ENCODE data around the gene ZC3H12D.
A peak's percentile ranks its signal among the peaks of the same experiment; 100 is the strongest.

Gene ZC3H12D

DNA sequence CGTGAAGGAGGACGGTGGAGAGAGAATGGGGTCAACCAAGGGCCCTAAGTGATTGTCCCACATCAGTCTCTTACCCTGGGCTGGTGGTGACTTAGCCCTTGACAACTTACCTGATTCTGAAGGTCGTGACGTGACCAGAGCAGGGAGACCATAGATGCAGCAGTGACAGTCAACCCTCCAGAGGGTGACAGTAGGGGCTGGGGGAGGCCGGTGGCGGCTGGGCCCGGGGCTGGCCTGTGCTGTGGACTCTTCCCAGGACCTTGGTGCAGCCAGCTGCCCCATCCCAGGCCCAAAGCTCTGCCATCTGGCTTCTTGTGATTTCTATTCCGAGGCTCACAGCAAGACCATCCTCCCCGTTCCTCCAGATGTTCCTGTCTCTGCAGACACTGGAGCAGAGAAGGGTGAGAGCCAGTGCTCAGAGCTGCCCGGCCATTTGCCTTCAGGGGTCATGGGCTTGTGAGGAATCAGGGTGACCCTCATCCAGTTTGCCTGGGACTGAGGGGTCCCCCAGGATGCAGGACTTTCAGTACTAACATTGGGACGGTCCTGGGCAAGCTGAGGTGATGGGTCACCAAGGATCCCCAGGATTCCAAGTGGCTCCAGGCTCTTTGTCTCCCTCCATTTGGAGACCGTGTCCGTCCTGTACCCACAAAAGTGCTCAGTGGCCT is 48.8 kb downstream of the ZC3H12D start:
- DNase-seq (ENCODE audit: low spot score) = no peak
- TF ChIP-seq, protein P1, sequence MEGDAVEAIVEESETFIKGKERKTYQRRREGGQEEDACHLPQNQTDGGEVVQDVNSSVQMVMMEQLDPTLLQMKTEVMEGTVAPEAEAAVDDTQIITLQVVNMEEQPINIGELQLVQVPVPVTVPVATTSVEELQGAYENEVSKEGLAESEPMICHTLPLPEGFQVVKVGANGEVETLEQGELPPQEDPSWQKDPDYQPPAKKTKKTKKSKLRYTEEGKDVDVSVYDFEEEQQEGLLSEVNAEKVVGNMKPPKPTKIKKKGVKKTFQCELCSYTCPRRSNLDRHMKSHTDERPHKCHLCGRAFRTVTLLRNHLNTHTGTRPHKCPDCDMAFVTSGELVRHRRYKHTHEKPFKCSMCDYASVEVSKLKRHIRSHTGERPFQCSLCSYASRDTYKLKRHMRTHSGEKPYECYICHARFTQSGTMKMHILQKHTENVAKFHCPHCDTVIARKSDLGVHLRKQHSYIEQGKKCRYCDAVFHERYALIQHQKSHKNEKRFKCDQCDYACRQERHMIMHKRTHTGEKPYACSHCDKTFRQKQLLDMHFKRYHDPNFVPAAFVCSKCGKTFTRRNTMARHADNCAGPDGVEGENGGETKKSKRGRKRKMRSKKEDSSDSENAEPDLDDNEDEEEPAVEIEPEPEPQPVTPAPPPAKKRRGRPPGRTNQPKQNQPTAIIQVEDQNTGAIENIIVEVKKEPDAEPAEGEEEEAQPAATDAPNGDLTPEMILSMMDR (IDR thresholded peaks at IDR 0.05; ENCODE audit: extremely low read depth, missing control alignments) = no peak

DNA sequence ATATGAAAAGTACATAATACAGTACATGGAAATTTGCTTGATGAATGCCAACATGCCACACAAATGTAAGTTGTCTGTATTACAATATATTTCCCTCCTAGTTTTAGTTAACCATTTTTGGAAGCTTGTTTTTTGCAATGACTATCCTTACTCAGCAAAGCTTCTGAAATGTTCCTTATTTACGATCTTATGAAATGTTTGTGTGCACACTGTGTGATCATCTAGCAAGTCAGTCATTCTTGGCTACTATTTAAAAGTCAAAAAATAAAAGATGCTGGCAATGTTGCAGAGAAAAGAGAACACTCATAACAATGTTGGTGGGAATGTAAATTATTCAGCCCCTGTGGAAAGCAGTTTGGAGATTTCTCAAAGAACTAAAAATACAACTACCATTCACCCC is 50.9 kb downstream of the ZC3H12D start:
- DNase-seq (ENCODE audit: low spot score) = no peak
- TF ChIP-seq, protein P1 (IDR thresholded peaks at IDR 0.05; ENCODE audit: extremely low read depth, missing control alignments) = no peak

DNA sequence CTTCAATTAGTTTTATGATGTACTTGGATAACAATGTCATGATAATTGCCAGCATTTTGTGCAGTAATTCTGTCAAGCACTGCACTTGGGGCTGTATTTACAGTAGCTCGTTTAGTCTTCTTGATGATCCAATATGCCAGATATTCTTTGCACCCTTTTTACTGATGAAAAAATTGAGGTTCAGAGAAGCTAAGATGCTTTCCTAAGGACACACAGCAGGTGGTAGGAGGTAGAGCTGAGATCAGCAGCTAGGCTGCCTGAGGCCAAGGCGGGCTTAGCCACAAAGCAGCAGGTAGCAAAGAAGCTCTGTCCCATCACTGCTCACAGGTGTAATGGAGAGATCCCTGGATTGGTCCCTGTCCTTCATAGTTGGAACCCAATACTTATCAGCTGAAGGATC is 51.4 kb downstream of the ZC3H12D start:
- no peak for DNase-seq (ENCODE audit: low spot score)

DNA sequence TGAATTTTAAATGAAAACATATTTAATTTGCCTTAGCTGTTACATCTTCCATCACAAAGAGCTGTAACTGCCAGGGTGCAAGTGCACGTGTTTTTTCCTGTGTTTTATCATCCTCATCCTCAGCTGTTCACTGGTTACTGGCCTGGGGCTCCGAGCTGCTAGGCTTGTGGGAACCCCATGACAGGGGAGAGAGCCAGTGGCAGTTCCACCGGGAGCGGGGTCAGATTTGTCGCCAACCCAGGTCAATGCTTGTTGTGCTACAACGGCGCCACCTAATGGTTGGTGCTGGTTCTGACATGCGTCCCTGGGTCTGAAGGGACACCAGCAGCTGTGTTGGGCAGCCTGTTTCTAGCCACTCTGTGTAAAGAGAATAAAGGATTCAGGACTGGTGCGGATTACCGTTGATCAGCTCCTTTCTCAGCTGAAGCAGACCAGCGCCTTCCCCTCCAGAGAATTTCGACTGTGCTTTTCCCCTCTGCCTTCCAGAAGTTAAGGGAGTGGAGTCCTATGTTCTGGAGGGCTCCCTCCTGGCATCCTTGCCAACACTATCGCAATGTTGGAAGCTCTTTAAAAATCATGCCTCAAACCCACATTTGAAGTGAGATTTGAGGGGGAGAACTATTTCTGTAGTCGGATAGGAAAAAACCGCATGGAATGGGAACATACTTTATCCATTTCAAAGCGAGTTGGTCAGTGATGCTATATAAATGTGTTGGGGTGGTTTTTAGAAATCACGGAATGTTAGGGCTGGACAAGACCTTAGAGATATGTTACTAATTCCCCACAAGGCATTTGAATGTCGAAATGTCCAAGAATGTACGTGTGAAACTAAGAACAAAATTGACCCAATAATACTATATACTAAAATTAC is 52.7 kb downstream of the ZC3H12D start:
- DNase-seq (ENCODE audit: low spot score) = peak; percentile 87
- TF ChIP-seq, protein P1 (IDR thresholded peaks at IDR 0.05; ENCODE audit: extremely low read depth, missing control alignments) = peak; percentile 78

More for the DNA sequence above, 51.4 kb downstream of the ZC3H12D start:
- TF ChIP-seq, protein P1 (IDR thresholded peaks at IDR 0.05; ENCODE audit: extremely low read depth, missing control alignments) = no peak

DNA sequence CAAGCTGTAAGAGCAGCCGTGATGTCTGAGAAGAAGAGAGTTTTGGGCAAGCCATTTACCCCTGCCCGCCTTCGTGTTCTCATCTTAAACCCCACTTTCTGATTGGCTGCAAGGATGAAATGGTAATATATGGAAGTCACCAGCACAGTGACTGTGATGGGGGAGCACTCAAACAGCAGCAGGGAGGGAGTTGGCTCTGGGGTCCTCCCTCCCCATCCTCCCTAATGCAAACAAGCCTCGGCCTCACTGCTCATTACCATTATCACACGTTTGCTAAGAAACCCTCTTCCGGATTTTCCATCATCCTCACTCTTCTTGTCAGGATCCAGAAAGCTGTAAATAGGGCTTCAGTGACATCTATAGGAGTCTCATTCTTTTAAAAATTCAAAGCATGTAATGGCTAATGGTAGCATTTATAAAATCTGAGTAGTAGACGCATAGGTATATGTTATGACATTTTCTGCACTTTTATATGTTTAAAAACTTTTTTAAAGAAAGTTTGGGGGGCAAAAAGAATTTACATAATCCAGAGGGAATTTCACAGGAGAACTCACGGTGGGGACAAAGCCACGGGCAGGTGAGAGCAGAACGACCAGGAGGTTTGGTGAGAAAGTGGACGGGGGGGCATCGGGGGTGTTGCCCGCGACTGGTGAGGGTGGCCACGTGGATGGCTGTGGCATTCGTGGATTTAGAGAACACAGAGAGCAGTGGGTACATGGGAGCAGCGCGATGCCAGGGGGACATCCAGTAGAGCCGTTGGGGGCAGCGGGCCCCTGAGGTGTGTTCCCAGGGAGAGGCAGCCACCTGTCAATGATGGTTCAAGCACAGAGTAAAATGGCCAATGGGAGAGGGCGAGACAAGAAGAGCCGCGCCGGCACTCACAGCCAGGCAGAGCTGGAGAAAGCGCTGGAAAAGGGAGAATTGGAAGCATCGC is 55.1 kb downstream of the ZC3H12D start:
- no peak for DNase-seq (ENCODE audit: low spot score)
- TF ChIP-seq, protein P1 (IDR thresholded peaks at IDR 0.05; ENCODE audit: extremely low read depth, missing control alignments) = no peak

DNA sequence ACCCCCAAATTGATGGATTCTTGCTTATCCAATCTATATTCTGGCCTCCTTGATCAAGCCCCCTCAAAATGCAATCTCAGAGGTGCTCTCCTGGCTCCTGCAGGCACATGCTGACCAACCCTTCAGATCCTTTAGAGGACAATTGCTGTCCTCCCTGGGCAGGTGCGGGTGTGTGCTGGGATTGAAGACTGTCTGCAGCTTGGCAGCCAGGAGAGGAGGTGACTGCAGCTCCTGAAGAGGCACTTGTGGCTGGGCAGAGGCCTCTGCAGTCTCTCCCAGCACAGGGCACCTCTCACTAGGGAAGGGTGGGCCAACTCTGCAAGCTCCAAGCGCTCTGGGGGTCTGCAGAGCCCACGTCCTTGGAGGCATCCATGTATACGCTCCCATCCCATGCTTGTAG is 56.2 kb downstream of the ZC3H12D start:
- no peak for DNase-seq (ENCODE audit: low spot score)
- TF ChIP-seq, protein P1 (IDR thresholded peaks at IDR 0.05; ENCODE audit: extremely low read depth, missing control alignments) = no peak
